IPS-18c (cell line): Measurements from ENCODE around the gene TLX3.
"Not testable (repeated sequence)": the region's sequence is repeated elsewhere in the genome, so short reads cannot be mapped to it uniquely, and the experiment has no call there.

Experiments used
- H3K4me3 ChIP-seq: 2 replicates; pipeline ENCODE4 v1.7.0; 2013; ENCODE audit warnings: low read depth, mild to moderate bottlenecking, low read length, moderate library complexity; ENCODE audit not compliant: insufficient read depth
- H3K9me3 ChIP-seq: one replicate; pipeline ENCODE4 v1.6.1; 2013; ENCODE audit warnings: mild to moderate bottlenecking, low read length, moderate library complexity; ENCODE audit not compliant: control insufficient read depth, insufficient read depth

The TLX3 gene

DNA sequence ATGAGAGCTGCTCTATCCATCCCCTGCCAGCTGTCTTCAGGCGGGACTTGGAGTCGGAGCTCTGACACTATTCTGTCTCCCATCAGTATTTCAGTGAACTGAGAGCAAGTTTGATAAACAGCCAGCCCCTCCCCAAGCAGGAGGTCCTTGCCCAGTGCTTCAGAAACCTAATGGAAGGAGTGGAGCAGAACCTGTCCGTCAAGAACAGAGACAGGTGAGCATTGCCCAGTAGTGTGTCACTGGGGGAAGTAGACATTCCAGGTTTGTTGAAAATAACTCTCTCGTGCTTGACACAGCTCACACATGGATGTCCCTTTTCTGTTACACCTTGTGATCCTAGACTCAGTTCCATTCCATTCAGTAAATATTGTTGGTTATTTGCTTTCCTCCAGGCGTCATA, 13.2 kb upstream of the TLX3 start:
- Histone ChIP-seq H3K9me3 (no peaks in the 10 kb centered on the region), H3K4me3 (no peak overlapping the region)

DNA sequence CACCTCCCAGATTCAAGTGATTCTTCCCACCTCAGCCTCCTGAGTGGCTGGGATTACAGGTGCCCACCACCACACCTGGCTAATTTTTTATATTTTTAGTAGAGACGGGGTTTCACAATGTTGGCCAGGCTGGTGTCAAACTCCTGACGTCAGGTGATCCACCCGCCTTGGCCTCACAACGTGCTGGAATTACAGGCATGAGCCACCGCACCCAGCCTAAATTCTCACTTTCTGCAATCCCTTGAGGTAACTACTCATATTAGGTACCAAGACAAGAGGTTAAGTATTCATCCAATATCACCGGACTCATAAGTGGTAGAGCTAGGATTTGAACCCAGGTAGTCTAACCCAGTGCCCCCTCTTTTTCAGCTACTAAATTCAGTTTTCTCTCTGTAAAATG, 11.1 kb upstream of the TLX3 start:
- H3K4me3 ChIP-seq, H3K9me3 ChIP-seq: not testable (repeated sequence)

DNA sequence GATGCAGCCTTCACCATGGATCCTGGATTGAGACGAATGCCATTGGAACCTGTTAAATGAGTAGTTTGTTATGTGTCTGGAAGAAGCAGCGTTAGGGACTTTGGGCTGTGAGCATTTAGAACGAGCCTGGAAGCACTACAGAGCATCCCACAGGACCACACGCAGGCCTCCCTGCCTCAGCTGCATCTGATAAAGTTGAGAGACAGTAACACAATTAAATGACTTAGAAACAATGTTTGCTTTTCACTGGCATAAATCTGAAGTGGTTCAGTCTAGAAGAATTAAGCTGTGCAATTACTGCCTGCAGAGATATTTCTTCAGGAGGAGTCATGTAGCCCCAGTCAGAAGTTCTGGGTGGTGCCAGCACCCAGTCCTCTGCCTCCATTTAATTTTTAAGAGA, 9.8 kb upstream of the TLX3 start:
- Histone ChIP-seq H3K4me3 (no peak overlapping the region), H3K9me3 (no peaks in the 10 kb centered on the region)

DNA sequence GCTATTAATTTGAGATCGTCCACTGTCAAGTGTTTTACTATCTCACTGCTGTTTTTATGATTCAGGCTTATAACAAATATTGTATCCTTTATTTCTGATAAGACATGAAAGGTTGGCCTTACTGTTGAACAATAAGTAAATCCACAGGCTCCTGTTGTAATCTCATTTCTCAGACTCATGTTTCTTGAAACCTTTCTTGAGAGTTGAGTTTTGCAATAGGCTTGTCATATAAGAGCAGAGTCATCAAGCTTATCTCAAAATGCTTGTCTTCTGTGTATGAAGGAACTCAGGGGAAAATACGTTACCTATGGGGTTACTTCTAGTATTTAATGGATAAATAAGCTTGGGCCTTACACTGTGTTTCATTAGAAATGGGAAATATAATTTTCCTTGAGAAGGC, 9.2 kb upstream of the TLX3 start:
- H3K4me3 ChIP-seq: no peak overlapping the region

DNA sequence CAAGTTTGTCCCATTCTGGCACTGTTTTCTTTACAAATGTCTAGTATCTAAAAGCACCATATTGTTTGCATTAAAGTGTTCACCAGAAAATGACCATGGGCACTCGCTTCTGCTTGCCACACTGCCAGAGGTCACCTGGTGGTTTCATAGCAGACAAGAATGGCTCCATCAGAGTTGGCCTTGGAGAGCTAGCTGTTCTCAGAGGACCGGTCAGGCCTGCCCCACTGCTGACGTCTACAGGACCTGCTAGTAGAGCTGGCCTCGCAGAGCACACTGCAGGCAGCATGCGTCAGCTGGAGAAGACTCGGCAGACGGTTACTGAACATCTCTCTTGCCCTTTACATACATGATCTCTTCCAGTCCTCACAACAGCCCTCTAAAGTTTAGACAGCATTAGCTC, 8.7 kb upstream of the TLX3 start:
- H3K9me3 ChIP-seq: peaks cover 2% of the 10 kb centered on the region
- no peak overlapping the region for H3K4me3 ChIP-seq

More for the DNA sequence above, 9.2 kb upstream of the TLX3 start:
- H3K9me3 ChIP-seq: peaks cover under 1% of the 10 kb centered on the region

DNA sequence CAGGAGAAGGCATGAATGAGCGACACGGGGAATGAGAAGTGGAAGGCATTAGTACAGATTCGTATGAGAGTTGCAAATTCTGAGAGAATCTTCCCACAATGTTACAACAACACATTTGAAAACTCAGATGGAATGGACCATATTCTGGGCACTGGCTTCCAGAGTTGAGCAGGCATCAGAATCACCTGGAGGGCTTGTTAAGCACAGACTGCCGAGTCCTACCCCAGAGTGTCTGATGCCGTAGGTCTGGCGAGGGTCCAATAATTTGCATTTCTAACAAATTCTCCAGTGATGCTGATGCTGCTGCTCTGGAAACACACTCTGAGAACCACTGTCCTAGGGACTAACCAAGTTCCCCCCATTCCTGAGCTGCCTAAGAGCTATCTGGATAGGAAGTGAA, 2.9 kb upstream of the TLX3 start:
- H3K4me3 ChIP-seq: no peak overlapping the region
- peaks cover 2% of the 10 kb centered on the region for H3K9me3 ChIP-seq

DNA sequence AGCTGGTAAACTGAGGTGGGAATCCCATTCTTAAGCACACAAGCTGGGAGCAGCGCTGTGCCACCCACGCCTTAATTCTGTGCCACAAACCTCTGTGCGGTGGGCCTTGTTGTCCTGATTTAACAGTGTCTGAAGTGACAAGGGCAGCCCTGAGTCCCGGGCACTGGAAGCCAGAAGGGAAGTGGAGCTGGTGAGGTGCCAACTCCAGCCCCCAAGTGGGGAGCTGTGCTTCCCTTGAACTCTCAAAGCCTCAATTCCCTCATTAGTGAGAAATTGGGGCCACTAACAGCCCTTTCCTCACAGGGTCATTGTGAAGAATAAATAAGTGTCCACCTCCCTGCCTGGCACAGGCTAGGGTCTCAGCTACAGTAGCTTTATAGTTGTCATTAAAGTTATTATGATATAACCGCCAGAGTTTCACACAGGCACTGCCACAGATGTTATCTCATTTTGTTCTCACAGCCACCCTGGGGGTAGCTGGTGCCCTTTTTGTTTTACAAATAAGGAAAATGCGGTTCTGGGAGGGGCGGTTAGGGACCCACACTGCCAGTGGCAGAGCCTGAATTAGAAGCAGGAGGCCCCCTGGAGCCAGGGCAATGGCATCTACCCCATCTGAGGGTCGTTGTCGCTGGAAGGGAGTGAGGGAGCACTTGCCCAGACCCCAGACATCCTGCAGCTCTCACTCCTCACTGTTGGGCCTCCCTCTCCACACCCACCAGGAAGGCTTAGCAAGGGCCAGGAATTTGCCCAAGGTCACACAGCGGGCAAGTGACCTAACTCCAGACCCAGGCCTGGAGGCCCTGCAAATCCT, 2.1 kb upstream of the TLX3 start:
- no peak overlapping the region for H3K4me3 ChIP-seq
- H3K9me3 ChIP-seq: peaks cover 2% of the 10 kb centered on the region

DNA sequence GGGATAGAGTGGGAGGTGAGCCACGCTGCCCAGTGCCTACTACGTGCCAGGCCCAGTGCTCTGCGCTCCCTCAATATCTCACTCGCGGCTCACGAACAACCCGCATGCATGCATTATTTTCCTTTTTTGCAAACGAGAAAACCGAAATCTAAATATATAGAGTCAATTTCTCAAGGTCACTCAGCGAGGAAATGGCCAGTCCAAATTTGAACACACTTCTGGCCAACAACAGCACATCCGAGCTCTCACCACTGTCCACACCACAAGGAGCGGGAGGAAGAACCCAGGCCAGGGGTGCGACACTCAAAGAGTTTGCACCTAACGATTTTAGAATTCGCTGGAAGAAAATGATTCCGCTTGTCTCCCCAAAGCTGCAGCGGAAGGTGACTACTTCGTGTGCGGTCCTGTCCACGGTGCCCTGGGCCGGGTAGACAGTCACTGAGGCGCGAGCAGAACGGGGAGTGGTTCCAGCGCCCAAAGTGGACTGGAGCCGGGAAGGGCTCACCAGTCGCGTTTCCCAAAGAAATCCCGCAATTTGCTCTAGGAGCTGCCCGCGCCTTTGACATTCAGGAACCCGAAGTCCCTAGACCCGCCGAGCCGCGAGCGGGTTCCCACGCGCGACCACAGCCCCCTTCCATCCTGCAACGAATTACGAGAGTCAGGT, 1.1 kb upstream of the TLX3 start:
- Histone ChIP-seq H3K9me3 (peaks cover 2% of the 10 kb centered on the region), H3K4me3 (peak overlapping the region; percentile 34; the same call in 1 of the 2 replicates)

DNA sequence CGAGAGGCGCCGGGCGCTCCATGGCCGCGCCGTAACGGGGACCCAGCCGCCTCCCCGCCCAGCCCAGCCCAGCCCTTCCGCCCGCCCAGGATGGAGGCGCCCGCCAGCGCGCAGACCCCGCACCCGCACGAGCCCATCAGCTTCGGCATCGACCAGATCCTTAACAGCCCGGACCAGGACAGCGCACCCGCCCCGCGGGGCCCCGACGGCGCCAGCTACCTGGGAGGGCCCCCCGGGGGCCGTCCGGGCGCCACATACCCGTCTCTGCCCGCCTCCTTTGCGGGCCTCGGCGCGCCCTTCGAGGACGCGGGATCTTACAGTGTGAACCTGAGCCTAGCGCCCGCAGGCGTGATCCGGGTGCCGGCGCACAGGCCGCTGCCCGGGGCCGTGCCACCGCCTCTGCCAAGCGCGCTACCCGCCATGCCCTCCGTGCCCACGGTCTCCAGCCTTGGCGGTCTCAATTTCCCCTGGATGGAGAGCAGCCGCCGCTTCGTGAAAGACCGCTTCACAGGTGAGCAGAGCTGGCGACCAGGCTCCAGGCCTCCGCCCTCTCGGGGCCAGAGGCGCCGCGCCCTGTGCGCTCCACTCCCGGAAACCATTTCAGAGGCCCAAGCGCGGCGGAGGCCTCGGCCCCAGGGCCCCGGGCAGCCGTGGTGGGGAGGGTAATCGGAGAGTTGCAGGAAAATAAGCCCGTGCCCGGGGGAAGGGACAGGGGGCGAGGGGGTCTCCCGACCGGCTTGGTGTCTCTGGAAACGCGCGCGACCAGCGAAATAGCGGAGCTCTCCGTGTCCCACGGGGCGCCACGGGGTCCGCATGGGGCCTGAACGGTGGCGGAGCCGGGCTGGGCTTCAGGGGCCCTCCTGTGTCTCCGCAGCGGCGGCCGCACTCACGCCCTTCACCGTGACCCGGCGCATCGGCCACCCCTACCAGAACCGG, 496 bp downstream of the TLX3 start:
- Histone ChIP-seq H3K4me3 (peak overlapping the region; percentile 34; the same call in 1 of the 2 replicates), H3K9me3 (peaks cover 2% of the 10 kb centered on the region)

DNA sequence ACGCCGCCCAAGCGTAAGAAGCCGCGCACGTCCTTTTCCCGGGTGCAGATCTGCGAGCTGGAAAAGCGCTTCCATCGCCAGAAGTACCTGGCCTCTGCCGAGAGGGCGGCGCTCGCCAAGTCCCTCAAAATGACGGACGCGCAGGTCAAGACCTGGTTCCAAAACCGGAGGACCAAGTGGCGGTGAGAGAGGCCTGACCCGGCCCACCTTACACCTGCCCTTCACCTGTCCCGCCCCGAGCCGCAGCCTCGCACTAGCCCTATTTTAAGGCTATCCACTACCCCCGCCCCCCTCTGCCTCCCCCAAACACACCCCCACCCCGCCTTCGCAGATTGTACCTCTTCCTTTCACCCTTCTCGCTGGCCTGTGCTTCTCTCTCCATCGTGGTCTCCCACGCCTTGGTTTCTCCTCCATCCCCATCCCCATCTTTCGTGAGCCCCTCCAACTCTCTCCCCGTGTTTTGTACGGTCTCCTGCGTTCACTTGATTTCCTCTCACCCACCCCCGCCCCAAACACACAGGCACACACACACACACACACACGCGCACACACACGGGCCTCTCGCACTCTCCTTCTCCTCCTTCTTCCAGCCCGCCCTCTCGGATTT, 1.3 kb downstream of the TLX3 start:
- no peaks in the 10 kb centered on the region for H3K9me3 ChIP-seq
- H3K4me3 ChIP-seq: no peak overlapping the region; the same call in 1 of the 2 replicates

DNA sequence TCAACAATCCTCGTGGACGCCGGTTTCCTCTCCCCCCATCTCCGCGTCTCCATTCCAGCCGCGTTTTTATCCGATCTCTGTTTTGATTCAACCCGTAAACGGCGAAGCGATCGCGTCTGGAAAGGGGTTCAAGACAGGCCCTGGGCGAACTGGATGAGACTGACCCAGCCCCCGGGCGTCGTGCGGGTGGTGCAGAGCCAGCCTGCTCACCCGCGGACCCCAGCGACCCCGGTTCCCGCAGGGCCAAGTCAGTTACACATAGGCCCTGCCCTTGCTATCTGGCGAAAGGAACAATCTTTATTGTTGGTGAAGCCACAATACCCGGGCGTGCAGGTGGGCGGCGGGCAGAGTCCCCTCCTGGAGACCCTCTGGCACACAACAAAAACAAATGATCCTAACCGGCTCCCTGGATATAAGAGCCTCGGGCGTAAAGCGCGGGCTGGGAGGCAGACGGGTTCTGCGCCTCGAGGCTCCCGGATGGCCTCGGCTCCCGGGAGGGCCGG, 1.8 kb downstream of the TLX3 start:
- H3K4me3 ChIP-seq: peak overlapping the region; percentile 36; the same call in 1 of the 2 replicates

DNA sequence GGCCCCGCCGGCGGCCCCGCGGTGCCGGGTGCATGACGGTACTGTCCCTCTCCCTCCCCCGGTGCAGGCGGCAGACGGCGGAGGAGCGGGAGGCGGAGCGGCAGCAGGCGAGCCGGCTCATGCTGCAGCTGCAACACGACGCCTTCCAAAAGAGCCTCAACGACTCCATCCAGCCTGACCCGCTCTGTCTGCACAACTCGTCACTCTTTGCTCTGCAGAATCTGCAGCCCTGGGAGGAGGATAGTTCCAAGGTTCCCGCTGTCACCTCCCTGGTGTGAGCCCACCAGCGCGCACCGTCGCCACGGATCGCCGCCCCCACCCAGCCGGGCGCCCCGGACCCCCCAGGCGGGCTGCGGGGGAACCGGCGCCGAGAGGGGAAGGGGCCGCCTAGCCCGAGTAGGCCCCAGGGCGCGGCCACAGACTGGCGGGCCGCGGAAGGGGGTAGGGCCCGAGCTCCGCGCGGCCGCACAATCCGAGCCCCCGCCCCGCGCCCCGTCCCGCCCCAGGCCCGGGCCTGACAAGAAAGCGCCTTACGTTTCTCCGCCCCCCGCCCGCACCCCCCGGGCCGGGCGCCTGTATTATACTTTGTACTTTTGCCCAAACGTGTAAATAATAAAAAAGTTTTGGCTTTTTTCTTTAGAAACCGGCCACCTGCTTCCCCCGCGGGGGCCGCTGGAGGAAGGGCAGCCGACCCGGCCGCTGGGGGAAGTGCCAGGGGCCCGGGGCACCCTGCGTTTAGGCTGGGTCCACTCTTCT, 2.5 kb downstream of the TLX3 start:
- Histone ChIP-seq H3K9me3 (no peaks in the 10 kb centered on the region), H3K4me3 (peak overlapping the region; percentile 46)

More for the DNA sequence above, 1.8 kb downstream of the TLX3 start:
- no peaks in the 10 kb centered on the region for H3K9me3 ChIP-seq

DNA sequence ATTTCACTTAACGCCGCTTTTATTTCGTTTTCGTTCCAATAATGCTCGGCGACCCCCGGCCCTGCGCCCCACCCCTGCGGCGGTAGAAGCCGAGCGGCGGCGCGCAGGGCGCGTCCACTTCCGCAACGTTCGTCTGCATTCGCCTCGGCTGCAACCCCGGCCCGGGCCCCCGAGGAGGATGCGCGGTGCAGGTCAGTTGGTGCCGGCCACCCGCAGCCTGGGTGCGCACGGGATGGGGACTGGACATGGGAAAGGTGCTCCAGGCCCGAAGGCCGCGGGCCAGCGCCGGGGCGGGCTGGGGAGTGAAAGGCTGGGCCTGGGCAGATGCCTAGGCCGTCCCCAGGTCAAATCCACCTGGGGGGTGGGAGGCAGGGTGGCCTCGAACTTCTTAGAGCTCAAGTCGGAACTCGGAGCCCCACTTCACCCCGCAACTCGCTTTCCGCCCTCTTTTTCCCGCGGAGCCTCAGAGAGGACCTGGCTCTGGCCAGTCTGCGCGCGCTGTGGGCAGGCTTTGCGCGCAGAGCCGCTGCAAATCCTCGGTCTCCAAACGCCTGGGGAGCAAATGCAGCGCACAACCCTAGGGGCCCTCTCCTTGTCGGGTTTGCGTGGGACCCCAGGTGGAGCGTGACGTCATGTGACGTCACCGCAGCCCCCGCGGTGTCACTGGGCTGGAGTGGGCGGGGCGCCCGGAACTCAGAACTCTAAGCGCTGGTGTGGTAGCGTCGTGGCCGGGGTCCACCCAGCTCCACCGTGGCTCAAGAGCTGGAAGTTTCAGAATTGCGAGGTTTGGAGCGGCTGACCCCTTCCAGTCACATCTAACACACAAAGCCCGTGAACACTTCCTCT, 3.3 kb downstream of the TLX3 start:
- peaks cover 2% of the 10 kb centered on the region for H3K9me3 ChIP-seq
- H3K4me3 ChIP-seq: peak overlapping the region; percentile 46; the same call in 1 of the 2 replicates

DNA sequence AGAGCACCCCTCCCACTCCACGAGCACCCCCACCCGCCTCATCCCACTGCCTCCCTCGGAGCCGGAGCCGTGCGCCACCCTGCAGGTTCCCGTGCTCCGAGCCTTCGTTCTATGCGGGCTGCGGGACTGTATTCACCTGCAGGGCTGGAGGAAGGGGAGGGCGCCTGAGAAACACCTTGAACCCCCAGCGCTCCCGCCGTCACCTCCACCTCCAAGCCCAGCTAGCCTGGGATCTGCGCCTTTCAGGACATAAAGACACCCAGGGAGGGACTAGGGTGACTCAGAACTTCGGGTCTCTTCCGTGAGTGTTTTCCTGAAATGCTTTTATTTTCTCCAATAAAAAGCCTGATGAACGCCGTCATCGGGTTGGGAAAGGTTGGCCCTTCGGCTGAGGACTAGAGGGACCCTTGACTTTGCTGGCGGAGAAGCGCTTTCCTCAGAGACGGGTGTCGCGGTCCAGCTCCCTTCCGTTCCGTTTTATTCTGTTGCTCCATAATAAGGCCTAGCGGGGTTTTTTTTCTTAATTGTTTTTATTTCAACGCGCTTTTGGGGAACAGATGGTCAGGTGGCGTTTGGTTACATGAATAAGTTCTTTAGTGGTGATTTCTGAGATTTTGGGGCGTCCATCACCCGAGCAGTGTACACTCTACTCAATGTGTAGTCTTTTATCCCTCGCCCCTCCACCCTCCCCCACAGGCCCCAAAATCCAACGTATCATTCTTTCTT, 4.6 kb downstream of the TLX3 start:
- peaks cover 2% of the 10 kb centered on the region for H3K9me3 ChIP-seq
- no peak overlapping the region for H3K4me3 ChIP-seq
